MCF 10A (cell line): ENCODE measurements around the gene SH3BGRL. TPM values are rescaled to one million over a fixed set of nuclear protein-coding genes. Genes with fewer than 3 reads are reported as not detected.
A peak's percentile ranks its signal among the peaks of the same experiment; 100 is the strongest.

Source experiments
- Bru-seq: library from RNA; stranded (reverse); fragments of 400-500 nt; gene quantifications from one replicate; lab custom pipeline; 2021; lab: Mats Ljungman, UMichigan
- BruChase-seq, 2 experiments: library from RNA; stranded (reverse); fragments of 400-500 nt; gene quantifications; one replicate each; lab custom pipeline; 2021; lab: Mats Ljungman, UMichigan
- BruUV-seq: library from RNA; stranded (reverse); fragments of 400-500 nt; replicated peaks from 2 replicates; lab custom pipeline; 2021; lab: Mats Ljungman, UMichigan
- CTCF ChIA-PET: fragments of 300-600 bp; sonication (Branson Sonifier 250); formaldehyde crosslinking; extraction: SDS; loops from one replicate; lab custom pipeline; 2021; ENCODE audit warnings: antibody characterized with exemption, inconsistent platforms; lab: Yijun Ruan, JAX
- POLR2A ChIA-PET: fragments of 300-600, 350-650 bp; sonication (Branson Sonifier 250); formaldehyde crosslinking; extraction: SDS; loops from one replicate; lab custom pipeline; 2020; ENCODE audit warnings: antibody characterized with exemption, inconsistent platforms; lab: Yijun Ruan, JAX
- DNase-seq: peaks from one replicate; pipeline ENCODE4 v3.0.0-alpha.2; 2018; ENCODE audit not compliant: unreplicated experiment
- H3K27ac Mint-ChIP-seq: one replicate; pipeline ENCODE4 v1.8.0; 2022; ENCODE audit warnings: mild to moderate bottlenecking, low read depth, mixed read lengths; ENCODE audit not compliant: unreplicated experiment
- H3K27me3 Mint-ChIP-seq: one replicate; pipeline ENCODE4 v1.8.0; 2022; ENCODE audit warnings: mixed read lengths; ENCODE audit not compliant: insufficient read depth, unreplicated experiment
- H3K36me3 Mint-ChIP-seq: one replicate; pipeline ENCODE4 v1.8.0; 2022; ENCODE audit warnings: mild to moderate bottlenecking, moderate library complexity, mixed read lengths; ENCODE audit not compliant: insufficient read depth, unreplicated experiment
- H3K4me1 Mint-ChIP-seq: one replicate; pipeline ENCODE4 v1.8.0; 2022; ENCODE audit warnings: mixed read lengths; ENCODE audit not compliant: insufficient read depth, unreplicated experiment
- H3K4me3 Mint-ChIP-seq: one replicate; pipeline ENCODE4 v1.8.0; 2022; ENCODE audit warnings: mild to moderate bottlenecking, moderate library complexity, mixed read lengths; ENCODE audit not compliant: unreplicated experiment
- H3K9me3 Mint-ChIP-seq: one replicate; pipeline ENCODE4 v1.8.0; 2022; ENCODE audit warnings: mixed read lengths; ENCODE audit not compliant: unreplicated experiment
- intact Hi-C: fragments of 100-400 bp; cut with micrococcal nuclease; formaldehyde crosslinking; loops from 2 replicates; pipeline ENCODE4 v1.14.1; 2022
- long read RNA-seq: library from polyadenylated mRNA; stranded (forward); transcript quantifications from one replicate; pipeline ENCODE4 v2.0.0, GENCODE V29; 2022
- total RNA-seq: library from RNA; stranded (reverse); gene quantifications from 2 replicates; pipeline ENCODE4 v1.2.3, GENCODE V29; 2022
- TF ChIP-seq, protein P1 (sequence below): fragments of 200-600 bp; IDR thresholded peaks from one replicate; pipeline ENCODE4 v1.8.0; 2022; ENCODE audit warnings: antibody characterized with exemption, mild to moderate bottlenecking; ENCODE audit not compliant: unreplicated experiment

Gene SH3BGRL
- total RNA-seq (43.9 and 53.4 TPM in 2 replicates), Bru-seq, nascent RNA (percentile 61 among the genes with signal in this experiment), BruChase-seq, experiment 1, labeled RNA remaining after a 6-hour chase (percentile 59 among the genes with signal in this experiment), BruChase-seq, experiment 2, labeled RNA remaining after a 2-hour chase (percentile 62 among the genes with signal in this experiment)
- long read RNA-seq, transcript SH3BGRL-201 (4 exons, 1,923 nt): major isoform, 120 of 133 reads
- long read RNA-seq, partial matches to known transcripts: 0 of 133 reads
- long read RNA-seq, other reads (novel, unspliced or antisense): 9 of 133 reads

DNA sequence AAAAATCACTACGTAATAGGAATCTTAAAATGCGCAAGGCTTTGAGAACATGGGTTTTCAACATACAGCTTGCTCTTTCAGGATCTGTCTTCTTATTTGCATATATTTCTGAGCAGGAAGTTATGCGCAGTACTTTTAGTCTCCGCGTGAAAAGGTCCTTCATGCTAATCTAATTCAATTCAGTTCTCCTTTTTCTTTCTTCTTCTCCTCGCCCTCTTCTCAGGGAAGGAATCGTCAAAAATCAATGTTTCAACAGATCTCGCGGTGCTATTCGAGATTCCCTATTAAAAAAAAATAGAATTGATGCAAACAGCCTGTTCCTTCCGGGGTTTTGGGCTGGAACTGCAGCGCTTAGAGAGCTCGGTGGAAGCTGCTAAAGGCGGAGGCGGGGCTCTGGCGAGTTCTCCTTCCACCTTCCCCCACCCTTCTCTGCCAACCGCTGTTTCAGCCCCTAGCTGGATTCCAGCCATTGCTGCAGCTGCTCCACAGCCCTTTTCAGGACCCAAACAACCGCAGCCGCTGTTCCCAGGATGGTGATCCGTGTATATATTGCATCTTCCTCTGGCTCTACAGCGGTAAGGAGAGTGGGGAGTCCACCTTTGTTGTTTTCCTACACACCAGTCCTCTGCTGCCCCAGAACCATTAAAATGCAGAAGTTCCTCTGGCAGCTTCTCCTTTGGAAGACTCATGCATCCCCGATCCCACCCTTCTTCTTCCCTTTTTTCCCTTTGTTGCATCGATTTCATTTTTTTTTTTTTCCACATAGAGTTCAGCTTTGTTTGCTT lies at the start of gene SH3BGRL, which contains the start of gene HMGN5:
Gene SH3BGRL, plus strand, starts transcription at position 432 of the 785 bp plus-strand sequence. Its CDS starts 99 bp downstream, at position 531.
Gene HMGN5, minus strand, starts transcription at position 243 of the 785 bp plus-strand sequence. CDS start 80,364 bp downstream, outside the sequence.
- peak within 1 kb of the TSS; percentile 88 for H3K4me3 Mint-ChIP-seq
- TF ChIP-seq, protein P1, sequence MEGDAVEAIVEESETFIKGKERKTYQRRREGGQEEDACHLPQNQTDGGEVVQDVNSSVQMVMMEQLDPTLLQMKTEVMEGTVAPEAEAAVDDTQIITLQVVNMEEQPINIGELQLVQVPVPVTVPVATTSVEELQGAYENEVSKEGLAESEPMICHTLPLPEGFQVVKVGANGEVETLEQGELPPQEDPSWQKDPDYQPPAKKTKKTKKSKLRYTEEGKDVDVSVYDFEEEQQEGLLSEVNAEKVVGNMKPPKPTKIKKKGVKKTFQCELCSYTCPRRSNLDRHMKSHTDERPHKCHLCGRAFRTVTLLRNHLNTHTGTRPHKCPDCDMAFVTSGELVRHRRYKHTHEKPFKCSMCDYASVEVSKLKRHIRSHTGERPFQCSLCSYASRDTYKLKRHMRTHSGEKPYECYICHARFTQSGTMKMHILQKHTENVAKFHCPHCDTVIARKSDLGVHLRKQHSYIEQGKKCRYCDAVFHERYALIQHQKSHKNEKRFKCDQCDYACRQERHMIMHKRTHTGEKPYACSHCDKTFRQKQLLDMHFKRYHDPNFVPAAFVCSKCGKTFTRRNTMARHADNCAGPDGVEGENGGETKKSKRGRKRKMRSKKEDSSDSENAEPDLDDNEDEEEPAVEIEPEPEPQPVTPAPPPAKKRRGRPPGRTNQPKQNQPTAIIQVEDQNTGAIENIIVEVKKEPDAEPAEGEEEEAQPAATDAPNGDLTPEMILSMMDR: no peak
- no peaks in the 10 kb centered on the region for H3K27me3 Mint-ChIP-seq
- intact Hi-C loops: loop anchor here (1.0 kb wide), 1 partner anchor 58 kb away; no protein-coding TSS in a partner anchor
- DNase-seq: peak; percentile 83
- ChIA-PET CTCF (interaction anchor here (0.6 to 1.2 kb wide), 6 partner anchors 8 to 167 kb away, joined by 3 to 4 read pairs (median 3); no protein-coding TSS in a partner anchor), POLR2A (interaction anchor here (0.6 to 2.9 kb wide), 16 partner anchors 9 to 940 kb away, joined by 3 to 55 read pairs (median 4); partner anchors contain the start of gene BRWD3)
- no peaks in the 10 kb centered on the region for H3K36me3 Mint-ChIP-seq
- no TSS peak for BruUV-seq
- peaks cover 22% of the 10 kb centered on the region for H3K9me3 Mint-ChIP-seq
- H3K4me1 Mint-ChIP-seq: peaks cover 15% of the 10 kb centered on the region
- peak within 1 kb of the TSS; percentile 95 for H3K27ac Mint-ChIP-seq

DNA sequence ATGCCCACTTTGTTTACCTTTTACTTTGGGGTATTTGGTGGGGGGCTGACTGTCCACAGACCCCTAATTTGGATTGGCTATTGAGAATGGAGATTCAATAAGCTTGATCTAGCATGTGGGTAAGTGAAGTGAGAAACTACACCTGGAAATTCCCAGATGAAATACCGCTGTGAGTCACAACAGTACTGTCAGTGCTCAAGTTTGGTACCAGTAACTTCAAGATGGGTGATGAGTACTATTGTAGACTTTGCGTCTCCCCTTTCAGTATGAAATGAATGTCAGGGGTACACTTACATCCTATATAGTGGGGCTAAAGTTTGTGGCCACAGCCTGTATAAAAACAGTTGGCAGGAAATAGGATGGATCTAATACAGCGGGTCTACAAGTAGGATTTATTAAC lies 33.5 kb upstream of the SH3BGRL start:
- no peaks in the 10 kb centered on the region for H3K27me3 Mint-ChIP-seq
- no TSS peak for BruUV-seq
- H3K27ac Mint-ChIP-seq: no peak overlapping the region
- no peak overlapping the region for H3K4me3 Mint-ChIP-seq
- H3K36me3 Mint-ChIP-seq: no peaks in the 10 kb centered on the region
- intact Hi-C loops: no loop called here
- DNase-seq: no peak
- H3K4me1 Mint-ChIP-seq: no peaks in the 10 kb centered on the region
- H3K9me3 Mint-ChIP-seq: no peaks in the 10 kb centered on the region
- POLR2A ChIA-PET: no interaction called here
- CTCF ChIA-PET: interaction anchor here (0.6 to 0.7 kb wide), 3 partner anchors 34 to 882 kb away, joined by 3 to 5 read pairs (median 3); no protein-coding TSS in a partner anchor
- TF ChIP-seq, protein P1: no peak

DNA sequence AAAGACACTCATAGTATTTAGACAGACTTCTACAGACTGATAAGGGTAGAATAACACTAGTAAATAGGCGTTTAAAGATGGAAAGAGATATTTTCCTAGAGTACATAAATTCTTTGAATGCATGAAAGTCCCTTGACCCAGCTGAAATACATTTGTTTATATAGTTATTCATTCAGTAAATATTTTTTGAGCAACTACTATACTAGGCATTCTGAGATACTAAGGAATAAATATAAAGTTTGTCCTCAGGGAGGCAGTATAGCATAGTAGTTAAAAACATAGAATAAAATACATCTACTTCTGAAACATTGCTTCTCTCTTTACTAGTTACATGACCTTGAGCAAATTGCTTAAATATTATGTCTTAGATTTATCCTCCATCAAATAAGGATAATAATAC lies 27.6 kb upstream of the SH3BGRL start:
- Mint-ChIP-seq H3K4me3 (no peak overlapping the region), H3K4me1 (no peaks in the 10 kb centered on the region), H3K36me3 (no peaks in the 10 kb centered on the region), H3K9me3 (peaks cover 8% of the 10 kb centered on the region), H3K27me3 (no peaks in the 10 kb centered on the region), H3K27ac (no peak overlapping the region)
- TF ChIP-seq, protein P1: peak; percentile 33
- POLR2A ChIA-PET: no interaction called here
- BruUV-seq: no TSS peak
- intact Hi-C loops: loop anchor here (1.0 to 5.0 kb wide), 2 partner anchors 203 to 297 kb away; no protein-coding TSS in a partner anchor
- peak; percentile 30 for DNase-seq
- CTCF ChIA-PET: interaction anchor here (0.6 to 4.0 kb wide), 3 partner anchors 34 to 749 kb away, joined by 3 to 28 read pairs (median 3); no protein-coding TSS in a partner anchor
